Thymus (tissue), 11 donors: ENCODE data around the gene MLXIP. TPM values are rescaled to one million over a fixed set of nuclear protein-coding genes. Genes with fewer than 3 reads are reported as not detected.
"Not testable (repeated sequence)": the region's sequence is repeated elsewhere in the genome, so short reads cannot be mapped to it uniquely, and the experiment has no call there.

Source experiments
- DNase-seq, 9 donors: peaks; one replicate each; pipeline ENCODE4 v3.0.0-alpha.2; 2013; ENCODE audit warnings: low spot score in 9 of 9, low read depth in 6 of 9, missing footprints in 1 of 9
- H3K27ac ChIP-seq, 2 donors: one replicate each; pipeline ENCODE4 v1.5.1; 2013; ENCODE audit warnings: control low read depth in 1 of 2, low read depth in 1 of 2, low read length in 1 of 2, mild to moderate bottlenecking in 1 of 2, moderate library complexity in 1 of 2
- H3K27me3 ChIP-seq, 2 donors: one replicate each; pipeline ENCODE4 v1.5.1; 2013; ENCODE audit warnings: low read length in 1 of 2; ENCODE audit not compliant: control insufficient read depth in 2 of 2, insufficient read depth in 1 of 2
- H3K36me3 ChIP-seq, 2 donors: one replicate each; pipeline ENCODE4 v1.5.1; 2013; ENCODE audit warnings: low read length in 1 of 2, mild to moderate bottlenecking in 1 of 2, moderate library complexity in 1 of 2; ENCODE audit not compliant: control insufficient read depth in 2 of 2, insufficient read depth in 2 of 2
- H3K4me1 ChIP-seq, 2 donors: one replicate each; pipeline ENCODE4 v1.5.1; 2013; ENCODE audit warnings: low read length in 2 of 2; ENCODE audit not compliant: control insufficient read depth in 2 of 2, insufficient read depth in 2 of 2
- H3K4me3 ChIP-seq, 2 donors: one replicate each; pipeline ENCODE4 v1.5.1; 2013; ENCODE audit warnings: low read length in 2 of 2, control low read depth in 1 of 2, mild to moderate bottlenecking in 1 of 2
- H3K9me3 ChIP-seq, 2 donors: one replicate each; pipeline ENCODE4 v1.5.1; 2013; ENCODE audit warnings: low read length in 1 of 2, mild to moderate bottlenecking in 1 of 2; ENCODE audit not compliant: control insufficient read depth in 2 of 2, insufficient read depth in 1 of 2
- WGBS: extraction: QIAGEN DNeasy Blood & Tissue Kit; methylation state at CpG from one replicate; pipeline ENCODE4 v1.1.7; 2013; 5-methylcytosine and 5-hydroxymethylcytosine counted together
- polyA plus RNA-seq: library from polyadenylated mRNA; stranded (reverse); fragments of 200-250 nt; gene quantifications from one replicate; pipeline ENCODE4 v1.2.3, GENCODE V29; 2013
- total RNA-seq: library from RNA; stranded (reverse); fragments of 120-200 nt; gene quantifications from one replicate; pipeline ENCODE4 v1.2.4, GENCODE V29; 2013
- donor health status: healthy.

Gene MLXIP
- total and polyA plus RNA-seq, 2 donors, result 10.1 to 31.9 TPM

- WGBS, result 92% methylated on average over 8 of the region's 8 CpGs
- no peak overlapping the region for H3K4me3 ChIP-seq
- peaks cover 0 to 4% of the 10 kb centered on the region in 2 donors for H3K9me3 ChIP-seq
- H3K4me1 ChIP-seq, result peaks cover 0 to 8% of the 10 kb centered on the region in 2 donors
- no peak overlapping the region for H3K27ac ChIP-seq
- DNase-seq, result no peak
- H3K27me3 ChIP-seq, result no peaks in the 10 kb centered on the region
- H3K36me3 ChIP-seq, result peaks cover 76 to 87% of the 10 kb centered on the region in 2 donors
Measured at GRCh38 chr12:122035292-122035691, 43.3 kb upstream of the MLXIP start.

DNA sequence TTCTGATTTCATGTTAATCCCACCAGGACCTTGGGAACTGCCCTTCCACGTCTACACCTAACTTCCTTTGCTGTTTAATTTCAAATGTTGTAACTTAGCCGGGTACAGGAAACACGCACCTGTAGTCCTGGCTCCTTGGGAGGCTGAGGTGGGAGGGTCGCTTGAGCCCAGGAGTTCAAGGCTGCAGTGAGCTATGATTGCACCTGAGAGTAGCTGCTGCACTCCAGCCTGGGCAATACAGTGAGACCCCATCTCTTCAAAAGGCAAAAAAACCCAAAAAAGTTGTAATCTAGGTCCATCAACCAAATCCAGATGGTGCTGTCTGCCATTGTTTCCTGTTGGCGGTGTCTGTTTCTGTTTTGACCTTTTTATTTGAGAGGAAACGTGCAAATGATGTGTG lies 42.4 kb upstream of the MLXIP start:
- no peaks in the 10 kb centered on the region for H3K27me3 ChIP-seq
- no peak overlapping the region for H3K27ac ChIP-seq
- no peak for DNase-seq
- H3K4me1 ChIP-seq, result peaks cover 0 to 7% of the 10 kb centered on the region in 2 donors
- peaks cover 0 to 4% of the 10 kb centered on the region in 2 donors for H3K9me3 ChIP-seq
- H3K36me3 ChIP-seq, result peaks cover 79 to 88% of the 10 kb centered on the region in 2 donors
- H3K4me3 ChIP-seq, result no peak overlapping the region
- WGBS, result 97% methylated on average over 6 of the region's 6 CpGs

DNA sequence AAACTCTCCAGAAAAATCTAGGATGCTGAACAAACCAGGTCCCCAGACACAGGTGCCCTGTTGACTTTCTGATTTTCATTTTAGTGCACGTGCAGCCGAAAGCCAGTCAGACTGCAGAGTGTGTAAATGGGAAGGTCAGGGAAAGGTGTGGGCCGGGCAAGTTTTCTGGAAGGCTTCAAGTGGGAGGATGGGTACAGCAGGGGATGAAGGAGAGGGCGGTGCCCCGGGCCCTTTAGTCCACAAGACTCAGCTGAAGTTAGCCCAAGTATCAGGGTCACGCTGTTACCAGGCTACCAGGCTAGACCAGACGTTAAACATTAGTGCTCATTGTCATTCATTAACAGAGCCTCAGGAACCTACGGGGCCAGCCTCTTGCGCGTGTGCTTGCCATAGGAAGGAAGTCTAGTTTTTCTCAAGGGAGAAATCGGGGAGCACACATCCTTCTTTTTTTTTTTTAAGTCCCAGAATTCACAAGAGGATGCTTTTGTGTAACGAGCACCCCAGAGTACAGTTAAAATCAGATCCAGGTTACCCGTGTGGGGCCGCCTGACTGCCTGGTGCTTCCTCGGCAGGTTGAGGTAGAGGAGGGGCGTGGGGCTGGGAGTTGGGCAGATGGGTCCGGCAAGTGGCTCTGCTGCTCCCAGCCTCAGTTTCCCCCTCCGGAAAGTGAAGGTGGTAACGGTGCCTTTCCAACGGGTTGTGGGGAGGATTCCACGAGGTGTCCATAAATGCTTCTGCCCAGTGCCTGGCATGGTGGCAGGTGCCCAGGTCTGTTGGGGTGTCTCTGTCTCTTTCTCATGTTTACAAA lies 37.8 kb upstream of the MLXIP start:
- DNase-seq, result no peak
- WGBS, result 97% methylated on average over 21 of the region's 21 CpGs

DNA sequence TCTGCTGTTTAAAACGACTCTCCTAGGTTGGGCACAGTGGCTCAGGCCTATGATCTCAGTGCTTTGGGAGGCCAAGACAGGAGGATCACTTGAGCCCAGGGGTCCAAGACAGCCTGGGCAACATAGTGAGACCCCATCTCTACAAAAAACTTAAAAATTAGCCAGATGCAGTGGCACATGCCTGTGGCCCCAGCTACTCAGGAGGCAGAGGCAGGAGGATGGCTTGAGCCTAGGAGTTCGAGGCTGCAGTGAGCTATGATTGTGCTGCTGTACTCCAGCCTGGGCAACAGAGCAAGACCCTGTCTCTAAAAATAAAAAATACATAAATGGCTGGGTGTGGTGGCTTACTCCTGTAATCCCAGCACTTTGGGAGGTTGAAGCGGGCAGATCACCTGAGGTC lies 37.1 kb upstream of the MLXIP start:
- peaks cover 85 to 88% of the 10 kb centered on the region in 2 donors for H3K36me3 ChIP-seq
- DNase-seq, H3K27me3 ChIP-seq, H3K27ac ChIP-seq, H3K4me3 ChIP-seq, H3K4me1 ChIP-seq, H3K9me3 ChIP-seq: not testable (repeated sequence)
- 98% methylated on average over 3 of the region's 3 CpGs for WGBS

More for the DNA sequence above, 37.8 kb upstream of the MLXIP start:
- Histone ChIP-seq H3K4me1 (no peaks in the 10 kb centered on the region), H3K36me3 (peaks cover 85 to 88% of the 10 kb centered on the region in 2 donors), H3K27me3 (no peaks in the 10 kb centered on the region), H3K27ac (no peak overlapping the region), H3K4me3 (no peak overlapping the region), H3K9me3 (no peaks in the 10 kb centered on the region)

DNA sequence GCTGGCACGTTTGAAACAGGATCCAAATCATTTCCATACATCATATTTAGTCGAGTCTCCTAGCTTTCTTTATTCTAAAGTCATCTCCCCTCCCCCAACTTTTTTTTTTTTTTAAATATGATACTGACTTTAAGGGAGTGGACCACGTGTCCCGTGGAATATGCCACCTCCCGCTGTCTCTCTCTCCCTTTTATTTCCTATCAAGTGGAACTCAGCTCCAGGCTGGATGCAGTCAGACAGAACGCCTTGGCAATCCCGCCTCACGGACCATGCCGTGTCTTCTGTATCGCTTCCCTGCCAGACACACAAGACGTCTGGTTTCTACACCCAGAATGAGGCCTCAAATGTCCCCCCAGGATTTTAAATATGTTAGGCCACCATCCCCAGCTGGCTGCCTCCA lies 35.6 kb upstream of the MLXIP start:
- Histone ChIP-seq H3K9me3 (no peaks in the 10 kb centered on the region), H3K4me1 (no peaks in the 10 kb centered on the region), H3K36me3 (peaks cover 84 to 89% of the 10 kb centered on the region in 2 donors), H3K4me3 (no peak overlapping the region), H3K27me3 (no peaks in the 10 kb centered on the region), H3K27ac (no peak overlapping the region)
- no peak for DNase-seq
- 94% methylated on average over 11 of the region's 11 CpGs for WGBS

DNA sequence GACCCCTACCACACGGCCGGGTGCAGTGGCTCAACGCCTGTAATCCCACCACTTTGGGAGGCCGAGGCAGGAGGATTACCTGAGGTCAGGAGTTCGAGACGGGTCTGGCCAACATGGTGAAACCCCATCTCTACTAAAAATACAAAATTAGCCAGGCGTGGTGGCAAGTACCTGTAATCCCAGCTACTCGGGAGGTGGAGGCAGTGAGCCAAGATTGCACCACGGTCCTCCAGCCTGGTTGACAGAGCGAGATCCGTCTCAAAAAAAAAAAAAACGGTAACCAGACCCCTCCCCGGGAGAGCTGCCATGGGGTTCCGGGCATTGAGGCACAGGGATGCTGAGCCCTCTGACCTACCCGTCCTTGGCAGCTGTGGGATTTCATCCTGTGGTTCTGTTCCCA lies 35.1 kb upstream of the MLXIP start:
- no peak for DNase-seq
- Histone ChIP-seq H3K27ac (no peak overlapping the region), H3K36me3 (peaks cover 83 to 90% of the 10 kb centered on the region in 2 donors), H3K4me1 (no peaks in the 10 kb centered on the region), H3K27me3 (no peaks in the 10 kb centered on the region), H3K9me3 (no peaks in the 10 kb centered on the region), H3K4me3 (no peak overlapping the region)
- WGBS, result 96% methylated on average over 15 of the region's 15 CpGs

DNA sequence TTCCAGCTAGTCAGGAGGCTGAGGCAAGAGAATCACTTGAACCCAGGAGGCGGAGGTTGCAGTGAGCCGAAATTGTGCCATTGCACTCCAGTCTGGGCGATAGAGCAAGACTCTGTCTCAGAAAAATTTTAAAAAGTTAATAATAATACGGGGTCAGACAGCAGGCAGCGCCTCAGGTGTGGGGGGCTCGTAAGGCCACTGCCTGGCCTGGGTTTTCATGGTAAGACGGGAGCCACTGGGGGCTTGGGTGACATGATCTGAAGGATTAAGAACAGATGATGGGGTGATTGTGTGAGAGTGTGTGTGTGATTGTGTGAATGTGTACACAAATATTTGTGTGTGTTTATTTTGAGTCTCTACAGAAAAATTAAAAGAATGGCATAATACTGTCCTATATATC lies 33.3 kb upstream of the MLXIP start:
- no peak for DNase-seq
- H3K27ac ChIP-seq, result no peak overlapping the region
- peaks cover 82 to 89% of the 10 kb centered on the region in 2 donors for H3K36me3 ChIP-seq
- H3K9me3 ChIP-seq, result no peaks in the 10 kb centered on the region
- H3K4me1 ChIP-seq, result no peaks in the 10 kb centered on the region
- H3K4me3 ChIP-seq, result no peak overlapping the region
- no peaks in the 10 kb centered on the region for H3K27me3 ChIP-seq
- WGBS, result over 99% methylated on average over 7 of the region's 7 CpGs

DNA sequence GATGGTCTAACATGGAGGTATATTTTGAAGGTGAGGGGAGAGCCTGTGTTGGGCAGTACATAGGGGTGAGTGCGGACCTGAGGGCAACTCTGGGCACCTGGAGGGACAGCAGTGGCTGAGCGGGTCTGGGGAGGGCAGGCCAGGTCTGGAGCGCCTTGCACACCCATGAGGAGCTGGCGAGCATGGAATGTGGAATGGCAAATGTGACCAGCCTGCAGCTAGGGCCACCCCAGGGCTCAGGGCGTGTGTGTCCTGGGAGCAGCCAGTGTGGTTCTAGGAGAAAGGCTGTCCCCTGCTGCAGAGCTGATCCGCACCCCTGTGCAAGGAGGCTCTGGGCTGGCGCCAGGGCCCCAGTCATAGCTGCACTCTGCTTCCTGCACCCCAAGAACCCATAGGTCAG lies 32.4 kb upstream of the MLXIP start:
- no peaks in the 10 kb centered on the region for H3K4me1 ChIP-seq
- H3K36me3 ChIP-seq, result peaks cover 82 to 89% of the 10 kb centered on the region in 2 donors
- no peak overlapping the region for H3K27ac ChIP-seq
- 99% methylated on average over 7 of the region's 7 CpGs for WGBS
- no peaks in the 10 kb centered on the region for H3K27me3 ChIP-seq
- H3K9me3 ChIP-seq, result peaks cover 0 to 3% of the 10 kb centered on the region in 2 donors
- no peak overlapping the region for H3K4me3 ChIP-seq
- DNase-seq, result no peak

- Histone ChIP-seq H3K36me3 (peaks cover 74 to 75% of the 10 kb centered on the region in 2 donors), H3K27me3 (no peaks in the 10 kb centered on the region), H3K4me1 (no peaks in the 10 kb centered on the region), H3K27ac (no peak overlapping the region), H3K4me3 (no peak overlapping the region), H3K9me3 (peaks cover 0 to 7% of the 10 kb centered on the region in 2 donors)
- no peak for DNase-seq
- WGBS, result 98% methylated on average over 8 of the region's 8 CpGs
Measured at GRCh38 chr12:122048151-122048550, 30.4 kb upstream of the MLXIP start.
